ENCODE results near the gene TRABD2A.

Gene TRABD2A

GRCh38 chr2:84801811-84802210 is 79.1 kb downstream of the TRABD2A start:
- no peaks in the 10 kb centered on the region for H3K4me1 ChIP-seq (ENCODE audit: control insufficient read depth in 1 of 2, insufficient read depth in 2 of 2, low read length in 2 of 2)
- H3K4me3 ChIP-seq (ENCODE audit: low read depth in 1 of 2, low read length in 2 of 2): no peak overlapping the region

GRCh38 chr2:84800194-84800805 is 80.6 kb downstream of the TRABD2A start:
- H3K36me3 ChIP-seq (ENCODE audit: control insufficient read depth in 1 of 2, insufficient read depth in 2 of 2, low read length in 2 of 2): no peaks in the 10 kb centered on the region
- H3K4me1 ChIP-seq (ENCODE audit: control insufficient read depth in 1 of 2, insufficient read depth in 2 of 2, low read length in 2 of 2): no peaks in the 10 kb centered on the region
- H3K27ac ChIP-seq (ENCODE audit: low read length): no peak overlapping the region
- peaks cover 0 to 4% of the 10 kb centered on the region in 2 donors for H3K9me3 ChIP-seq (ENCODE audit: control insufficient read depth in 1 of 2, low read length in 2 of 2)
- H3K4me3 ChIP-seq (ENCODE audit: low read depth in 1 of 2, low read length in 2 of 2): no peak overlapping the region
- no peaks in the 10 kb centered on the region for H3K27me3 ChIP-seq (ENCODE audit: low read depth, low read length)

More at GRCh38 chr2:84801811-84802210, 79.1 kb downstream of the TRABD2A start:
- no peaks in the 10 kb centered on the region for H3K27me3 ChIP-seq (ENCODE audit: low read depth, low read length)
- H3K27ac ChIP-seq (ENCODE audit: low read length): no peak overlapping the region
- no peaks in the 10 kb centered on the region for H3K36me3 ChIP-seq (ENCODE audit: control insufficient read depth in 1 of 2, insufficient read depth in 2 of 2, low read length in 2 of 2)
- H3K9me3 ChIP-seq (ENCODE audit: control insufficient read depth in 1 of 2, low read length in 2 of 2): peaks cover 0 to 4% of the 10 kb centered on the region in 2 donors

- H3K27ac ChIP-seq (ENCODE audit: low read length): no peak overlapping the region
- no peak overlapping the region for H3K4me3 ChIP-seq (ENCODE audit: low read depth in 1 of 2, low read length in 2 of 2)
- H3K27me3 ChIP-seq (ENCODE audit: low read depth, low read length): no peaks in the 10 kb centered on the region
- H3K36me3 ChIP-seq (ENCODE audit: control insufficient read depth in 1 of 2, insufficient read depth in 2 of 2, low read length in 2 of 2): no peaks in the 10 kb centered on the region
- H3K9me3 ChIP-seq (ENCODE audit: control insufficient read depth in 1 of 2, low read length in 2 of 2): peaks cover 0 to 4% of the 10 kb centered on the region in 2 donors
- no peaks in the 10 kb centered on the region for H3K4me1 ChIP-seq (ENCODE audit: control insufficient read depth in 1 of 2, insufficient read depth in 2 of 2, low read length in 2 of 2)
Measured at GRCh38 chr2:84799772-84800171, 81.1 kb downstream of the TRABD2A start.

GRCh38 chr2:84797271-84797670 is 83.6 kb downstream of the TRABD2A start:
- no peaks in the 10 kb centered on the region for H3K4me1 ChIP-seq (ENCODE audit: control insufficient read depth in 1 of 2, insufficient read depth in 2 of 2, low read length in 2 of 2)
- peaks cover 0 to 6% of the 10 kb centered on the region in 2 donors for H3K9me3 ChIP-seq (ENCODE audit: control insufficient read depth in 1 of 2, low read length in 2 of 2)
- H3K36me3 ChIP-seq (ENCODE audit: control insufficient read depth in 1 of 2, insufficient read depth in 2 of 2, low read length in 2 of 2): no peaks in the 10 kb centered on the region
- H3K27ac ChIP-seq (ENCODE audit: low read length): no peak overlapping the region
- H3K27me3 ChIP-seq (ENCODE audit: low read depth, low read length): no peaks in the 10 kb centered on the region
- no peak overlapping the region for H3K4me3 ChIP-seq (ENCODE audit: low read depth in 1 of 2, low read length in 2 of 2)

- Histone ChIP-seq H3K4me3 (ENCODE audit: low read depth in 1 of 2, low read length in 2 of 2) (no peak overlapping the region), H3K9me3 (ENCODE audit: control insufficient read depth in 1 of 2, low read length in 2 of 2) (peaks cover 0 to 2% of the 10 kb centered on the region in 2 donors), H3K36me3 (ENCODE audit: control insufficient read depth in 1 of 2, insufficient read depth in 2 of 2, low read length in 2 of 2) (no peaks in the 10 kb centered on the region), H3K27ac (ENCODE audit: low read length) (no peak overlapping the region), H3K4me1 (ENCODE audit: control insufficient read depth in 1 of 2, insufficient read depth in 2 of 2, low read length in 2 of 2) (no peaks in the 10 kb centered on the region), H3K27me3 (ENCODE audit: low read depth, low read length) (no peaks in the 10 kb centered on the region)
Measured at GRCh38 chr2:84796798-84797197, 84.1 kb downstream of the TRABD2A start.

GRCh38 chr2:84793641-84794040 is 87.2 kb downstream of the TRABD2A start:
- no peak overlapping the region for H3K27ac ChIP-seq (ENCODE audit: low read length)
- H3K36me3 ChIP-seq (ENCODE audit: control insufficient read depth in 1 of 2, insufficient read depth in 2 of 2, low read length in 2 of 2): no peaks in the 10 kb centered on the region
- H3K9me3 ChIP-seq (ENCODE audit: control insufficient read depth in 1 of 2, low read length in 2 of 2): peaks cover 0 to 2% of the 10 kb centered on the region in 2 donors
- H3K27me3 ChIP-seq (ENCODE audit: low read depth, low read length): no peaks in the 10 kb centered on the region
- H3K4me3 ChIP-seq (ENCODE audit: low read depth in 1 of 2, low read length in 2 of 2): no peak overlapping the region
- no peaks in the 10 kb centered on the region for H3K4me1 ChIP-seq (ENCODE audit: control insufficient read depth in 1 of 2, insufficient read depth in 2 of 2, low read length in 2 of 2)

GRCh38 chr2:84792856-84793522 is 87.9 kb downstream of the TRABD2A start:
- no peaks in the 10 kb centered on the region for H3K4me1 ChIP-seq (ENCODE audit: control insufficient read depth in 1 of 2, insufficient read depth in 2 of 2, low read length in 2 of 2)
- H3K27ac ChIP-seq (ENCODE audit: low read length): no peak overlapping the region
- no peak overlapping the region for H3K4me3 ChIP-seq (ENCODE audit: low read depth in 1 of 2, low read length in 2 of 2)
- peaks cover 0 to 2% of the 10 kb centered on the region in 2 donors for H3K9me3 ChIP-seq (ENCODE audit: control insufficient read depth in 1 of 2, low read length in 2 of 2)
- no peaks in the 10 kb centered on the region for H3K27me3 ChIP-seq (ENCODE audit: low read depth, low read length)
- no peaks in the 10 kb centered on the region for H3K36me3 ChIP-seq (ENCODE audit: control insufficient read depth in 1 of 2, insufficient read depth in 2 of 2, low read length in 2 of 2)

- Histone ChIP-seq H3K4me3 (ENCODE audit: low read depth in 1 of 2, low read length in 2 of 2) (no peak overlapping the region), H3K36me3 (ENCODE audit: control insufficient read depth in 1 of 2, insufficient read depth in 2 of 2, low read length in 2 of 2) (no peaks in the 10 kb centered on the region), H3K9me3 (ENCODE audit: control insufficient read depth in 1 of 2, low read length in 2 of 2) (peaks cover 0 to under 1% of the 10 kb centered on the region in 2 donors), H3K27ac (ENCODE audit: low read length) (no peak overlapping the region), H3K4me1 (ENCODE audit: control insufficient read depth in 1 of 2, insufficient read depth in 2 of 2, low read length in 2 of 2) (no peaks in the 10 kb centered on the region), H3K27me3 (ENCODE audit: low read depth, low read length) (no peaks in the 10 kb centered on the region)
Measured at GRCh38 chr2:84788498-84788897, 92.4 kb downstream of the TRABD2A start.

GRCh38 chr2:84788027-84788426 is 92.9 kb downstream of the TRABD2A start:
- H3K9me3 ChIP-seq (ENCODE audit: control insufficient read depth in 1 of 2, low read length in 2 of 2): no peaks in the 10 kb centered on the region
- no peak overlapping the region for H3K27ac ChIP-seq (ENCODE audit: low read length)
- H3K4me1 ChIP-seq (ENCODE audit: control insufficient read depth in 1 of 2, insufficient read depth in 2 of 2, low read length in 2 of 2): no peaks in the 10 kb centered on the region
- no peaks in the 10 kb centered on the region for H3K36me3 ChIP-seq (ENCODE audit: control insufficient read depth in 1 of 2, insufficient read depth in 2 of 2, low read length in 2 of 2)
- H3K4me3 ChIP-seq (ENCODE audit: low read depth in 1 of 2, low read length in 2 of 2): no peak overlapping the region
- H3K27me3 ChIP-seq (ENCODE audit: low read depth, low read length): no peaks in the 10 kb centered on the region

- H3K27me3 ChIP-seq (ENCODE audit: low read depth, low read length): no peaks in the 10 kb centered on the region
- H3K9me3 ChIP-seq (ENCODE audit: control insufficient read depth in 1 of 2, low read length in 2 of 2): no peaks in the 10 kb centered on the region
- no peak overlapping the region for H3K4me3 ChIP-seq (ENCODE audit: low read depth in 1 of 2, low read length in 2 of 2)
- H3K27ac ChIP-seq (ENCODE audit: low read length): no peak overlapping the region
- no peaks in the 10 kb centered on the region for H3K36me3 ChIP-seq (ENCODE audit: control insufficient read depth in 1 of 2, insufficient read depth in 2 of 2, low read length in 2 of 2)
- no peaks in the 10 kb centered on the region for H3K4me1 ChIP-seq (ENCODE audit: control insufficient read depth in 1 of 2, insufficient read depth in 2 of 2, low read length in 2 of 2)
Measured at GRCh38 chr2:84786601-84787000, 94.3 kb downstream of the TRABD2A start.

GRCh38 chr2:84785950-84786349 is 94.9 kb downstream of the TRABD2A start:
- H3K27me3 ChIP-seq (ENCODE audit: low read depth, low read length): no peaks in the 10 kb centered on the region
- H3K4me1 ChIP-seq (ENCODE audit: control insufficient read depth in 1 of 2, insufficient read depth in 2 of 2, low read length in 2 of 2): no peaks in the 10 kb centered on the region
- no peak overlapping the region for H3K4me3 ChIP-seq (ENCODE audit: low read depth in 1 of 2, low read length in 2 of 2)
- H3K9me3 ChIP-seq (ENCODE audit: control insufficient read depth in 1 of 2, low read length in 2 of 2): no peaks in the 10 kb centered on the region
- no peaks in the 10 kb centered on the region for H3K36me3 ChIP-seq (ENCODE audit: control insufficient read depth in 1 of 2, insufficient read depth in 2 of 2, low read length in 2 of 2)
- no peak overlapping the region for H3K27ac ChIP-seq (ENCODE audit: low read length)
